T-helper 2 cell treated with Interferon-gamma antibody and Interleukin-4, amounts not matched to agents 5 μg/mL and 100 μg/mL, for 36 hours (primary cell): ENCODE results near the gene DLGAP4.

Experiments used
- DNase-seq: peaks from one replicate; pipeline ENCODE4 v3.0.0; 2021; ENCODE audit warnings: low spot score
- H3K27ac Mint-ChIP-seq: one replicate; pipeline ENCODE4 v1.8.0; 2021; ENCODE audit warnings: mild to moderate bottlenecking, mixed read lengths
- H3K27me3 Mint-ChIP-seq: one replicate; pipeline ENCODE4 v1.8.0; 2021; ENCODE audit warnings: low read depth, mixed read lengths
- H3K36me3 Mint-ChIP-seq: one replicate; pipeline ENCODE4 v1.8.0; 2021; ENCODE audit warnings: low read depth, mixed read lengths
- H3K4me1 Mint-ChIP-seq: one replicate; pipeline ENCODE4 v1.8.0; 2021; ENCODE audit warnings: low read depth, mixed read lengths
- H3K4me3 Mint-ChIP-seq: one replicate; pipeline ENCODE4 v1.8.0; 2022; ENCODE audit warnings: mild to moderate bottlenecking, moderate library complexity, mixed read lengths
- H3K9me3 Mint-ChIP-seq: one replicate; pipeline ENCODE4 v1.8.0; 2021; ENCODE audit warnings: mixed read lengths

Gene DLGAP4

DNA sequence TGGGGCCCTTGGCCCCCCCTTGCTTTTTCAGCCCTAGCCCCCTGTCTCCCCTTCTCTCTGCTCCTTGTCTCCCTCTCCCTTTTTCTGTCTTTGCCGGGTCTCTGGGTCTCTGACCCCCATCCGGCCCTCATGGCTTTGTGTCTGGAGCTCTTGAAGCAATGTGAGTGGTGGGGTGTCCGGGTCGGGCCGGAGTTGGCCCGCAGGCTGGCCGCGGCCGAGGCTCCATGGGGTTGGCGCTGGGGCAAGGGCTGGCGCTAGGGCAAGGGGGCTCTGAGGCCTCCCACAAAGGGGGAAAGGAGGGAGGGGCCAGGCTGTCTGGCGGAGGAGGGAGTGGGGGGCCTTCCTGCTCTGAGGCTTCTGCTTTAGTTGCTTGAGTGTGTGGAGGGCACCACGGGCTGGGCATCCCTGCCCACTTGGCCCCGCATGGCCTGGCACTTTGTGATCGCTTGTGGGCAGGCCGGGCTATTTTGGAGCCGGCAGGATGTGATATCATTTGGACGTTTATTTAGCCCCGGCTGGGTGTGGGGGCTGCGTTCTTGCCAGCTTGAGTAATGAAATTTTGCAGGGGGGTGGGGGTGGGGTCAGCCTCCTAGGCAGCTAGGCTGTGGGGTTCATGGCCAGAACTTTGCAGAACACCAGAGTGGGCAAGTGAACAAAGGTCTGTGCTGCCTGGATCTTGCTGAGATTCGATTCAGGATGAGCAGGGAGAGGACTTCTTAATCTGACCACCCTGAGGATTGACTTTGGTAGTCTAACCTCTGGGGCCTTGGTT lies 156.5 kb downstream of the DLGAP4 start:
- H3K4me1 Mint-ChIP-seq, result peaks cover 54% of the 10 kb centered on the region
- peak overlapping the region; percentile 92 for H3K4me3 Mint-ChIP-seq
- H3K27ac Mint-ChIP-seq, result peak overlapping the region; percentile 86
- H3K9me3 Mint-ChIP-seq, result no peaks in the 10 kb centered on the region
- DNase-seq, result no peak
- H3K27me3 Mint-ChIP-seq, result no peaks in the 10 kb centered on the region
- H3K36me3 Mint-ChIP-seq, result peaks cover 1% of the 10 kb centered on the region

DNA sequence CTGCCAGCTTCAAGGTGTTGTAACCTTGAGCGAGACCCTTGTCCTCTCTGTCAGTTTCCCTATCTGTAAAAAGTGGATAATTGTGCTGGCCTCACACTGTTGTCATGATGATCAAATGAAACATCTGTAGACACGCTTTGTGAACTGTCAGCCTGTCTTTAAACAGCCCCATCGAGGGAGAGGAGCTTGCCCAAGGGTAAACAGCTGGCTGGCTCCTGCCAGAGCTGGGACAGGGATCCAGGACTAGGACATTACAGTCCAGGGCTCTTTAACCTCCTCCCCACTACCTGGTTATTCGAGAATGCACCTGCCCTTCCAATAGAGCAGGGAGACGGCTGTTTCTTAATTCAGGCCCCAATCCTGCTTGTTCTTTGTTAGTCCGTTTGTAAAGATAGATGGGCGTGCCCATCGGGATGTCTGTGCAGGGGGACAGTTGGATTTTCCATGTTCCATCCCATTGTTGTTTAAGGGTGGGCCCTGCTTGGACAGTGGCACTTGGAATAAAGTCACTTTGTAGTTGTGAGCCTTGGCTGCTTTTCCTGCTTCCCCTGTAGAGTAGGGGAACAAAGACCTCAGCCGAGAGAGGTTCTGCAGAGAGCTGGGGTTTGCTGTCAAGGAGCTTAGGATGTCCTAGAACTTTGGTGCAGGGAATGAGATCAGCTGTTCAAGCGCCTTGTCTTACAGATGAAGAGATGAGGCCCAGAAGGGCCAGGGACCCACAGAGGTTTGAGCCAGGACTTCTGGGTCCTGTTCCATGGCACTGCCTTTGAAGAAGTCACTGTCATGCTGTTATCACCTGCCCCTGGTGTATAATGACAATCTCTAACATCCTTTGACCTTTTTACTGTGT lies 157.3 kb downstream of the DLGAP4 start:
- Mint-ChIP-seq H3K27me3 (no peaks in the 10 kb centered on the region), H3K9me3 (no peaks in the 10 kb centered on the region), H3K4me3 (peak overlapping the region; percentile 92), H3K27ac (peak overlapping the region; percentile 86), H3K36me3 (peaks cover 1% of the 10 kb centered on the region), H3K4me1 (peaks cover 54% of the 10 kb centered on the region)
- no peak for DNase-seq

- H3K9me3 Mint-ChIP-seq, result no peaks in the 10 kb centered on the region
- H3K4me3 Mint-ChIP-seq, result peak overlapping the region; percentile 84
- H3K27ac Mint-ChIP-seq, result peak overlapping the region; percentile 88
- H3K36me3 Mint-ChIP-seq, result peaks cover 1% of the 10 kb centered on the region
- peaks cover 58% of the 10 kb centered on the region for H3K4me1 Mint-ChIP-seq
- H3K27me3 Mint-ChIP-seq, result no peaks in the 10 kb centered on the region
- DNase-seq, result peak; percentile 60
Observed at GRCh38 chr20:36465109-36466080, 159.3 kb downstream of the DLGAP4 start.

DNA sequence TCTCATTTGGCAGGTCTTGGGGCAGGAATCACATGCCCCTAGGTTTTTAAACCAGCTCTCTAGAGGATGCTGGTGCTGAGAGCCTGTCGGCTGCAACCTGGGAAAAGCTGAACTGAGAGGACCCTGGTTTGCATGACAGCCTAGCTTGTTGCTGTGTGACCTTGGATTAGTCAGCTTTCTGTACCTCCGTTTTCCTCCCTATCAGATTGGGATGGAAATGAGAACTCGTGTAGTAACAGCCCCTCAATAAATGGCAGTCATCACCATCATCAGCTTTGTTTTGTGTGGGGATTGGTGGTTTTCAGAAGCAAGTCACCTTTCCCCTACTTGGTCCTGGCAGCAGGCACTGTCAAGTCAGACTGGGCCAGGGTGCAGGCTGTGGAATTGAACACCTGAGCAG lies 159.9 kb downstream of the DLGAP4 start:
- Mint-ChIP-seq H3K36me3 (peaks cover 1% of the 10 kb centered on the region), H3K9me3 (no peaks in the 10 kb centered on the region), H3K4me1 (peaks cover 60% of the 10 kb centered on the region), H3K27me3 (no peaks in the 10 kb centered on the region), H3K4me3 (peak overlapping the region; percentile 84), H3K27ac (peak overlapping the region; percentile 88)
- peak; percentile 23 for DNase-seq

GRCh38 chr20:36467076-36467999 lies 161.2 kb downstream of the DLGAP4 start:
- H3K4me3 Mint-ChIP-seq, result peak overlapping the region; percentile 84
- H3K27me3 Mint-ChIP-seq, result no peaks in the 10 kb centered on the region
- peak overlapping the region; percentile 88 for H3K27ac Mint-ChIP-seq
- no peak for DNase-seq
- H3K4me1 Mint-ChIP-seq, result peaks cover 59% of the 10 kb centered on the region
- no peaks in the 10 kb centered on the region for H3K9me3 Mint-ChIP-seq
- H3K36me3 Mint-ChIP-seq, result peaks cover 1% of the 10 kb centered on the region

- Mint-ChIP-seq H3K4me1 (peaks cover 57% of the 10 kb centered on the region), H3K9me3 (no peaks in the 10 kb centered on the region), H3K27ac (peak overlapping the region; percentile 58), H3K4me3 (no peak overlapping the region), H3K36me3 (no peaks in the 10 kb centered on the region), H3K27me3 (no peaks in the 10 kb centered on the region)
- DNase-seq, result no peak
Observed at GRCh38 chr20:36468149-36469000, 162.2 kb downstream of the DLGAP4 start.

GRCh38 chr20:36469973-36470372 lies 163.8 kb downstream of the DLGAP4 start:
- Mint-ChIP-seq H3K9me3 (no peaks in the 10 kb centered on the region), H3K4me3 (no peak overlapping the region), H3K27ac (no peak overlapping the region), H3K4me1 (peaks cover 57% of the 10 kb centered on the region), H3K36me3 (no peaks in the 10 kb centered on the region), H3K27me3 (no peaks in the 10 kb centered on the region)
- no peak for DNase-seq

- peak overlapping the region; percentile 71 for H3K4me3 Mint-ChIP-seq
- peaks cover 38% of the 10 kb centered on the region for H3K4me1 Mint-ChIP-seq
- H3K9me3 Mint-ChIP-seq, result no peaks in the 10 kb centered on the region
- DNase-seq, result no peak
- H3K36me3 Mint-ChIP-seq, result no peaks in the 10 kb centered on the region
- H3K27ac Mint-ChIP-seq, result peak overlapping the region; percentile 79
- H3K27me3 Mint-ChIP-seq, result no peaks in the 10 kb centered on the region
Observed at GRCh38 chr20:36471885-36472636, 165.9 kb downstream of the DLGAP4 start.

DNA sequence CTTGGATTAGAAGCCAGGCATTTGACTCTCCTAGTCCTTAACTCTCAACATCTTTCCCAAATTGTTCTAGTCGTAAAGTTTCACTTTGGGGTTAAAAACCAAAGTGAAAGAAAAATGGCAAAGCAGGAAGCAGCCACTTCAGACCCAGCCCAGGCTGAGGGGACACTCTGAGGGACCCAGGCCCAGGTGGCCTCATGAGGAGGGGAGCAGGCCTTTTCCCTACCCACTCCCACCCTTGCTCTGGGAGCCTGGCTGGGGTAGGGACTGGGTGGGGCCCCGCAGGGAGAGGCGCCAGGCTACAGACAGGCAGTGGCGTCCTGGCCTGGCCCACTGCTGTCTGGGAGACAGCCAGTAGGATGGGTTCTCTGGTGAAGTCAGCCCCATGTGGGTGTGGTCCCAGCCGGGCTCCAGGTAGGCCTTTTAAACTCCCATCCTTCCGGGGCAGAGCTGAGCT lies 166.5 kb downstream of the DLGAP4 start:
- Mint-ChIP-seq H3K4me1 (peaks cover 32% of the 10 kb centered on the region), H3K4me3 (peak overlapping the region; percentile 71), H3K9me3 (no peaks in the 10 kb centered on the region), H3K27me3 (no peaks in the 10 kb centered on the region), H3K27ac (peak overlapping the region; percentile 79), H3K36me3 (no peaks in the 10 kb centered on the region)
- no peak for DNase-seq

DNA sequence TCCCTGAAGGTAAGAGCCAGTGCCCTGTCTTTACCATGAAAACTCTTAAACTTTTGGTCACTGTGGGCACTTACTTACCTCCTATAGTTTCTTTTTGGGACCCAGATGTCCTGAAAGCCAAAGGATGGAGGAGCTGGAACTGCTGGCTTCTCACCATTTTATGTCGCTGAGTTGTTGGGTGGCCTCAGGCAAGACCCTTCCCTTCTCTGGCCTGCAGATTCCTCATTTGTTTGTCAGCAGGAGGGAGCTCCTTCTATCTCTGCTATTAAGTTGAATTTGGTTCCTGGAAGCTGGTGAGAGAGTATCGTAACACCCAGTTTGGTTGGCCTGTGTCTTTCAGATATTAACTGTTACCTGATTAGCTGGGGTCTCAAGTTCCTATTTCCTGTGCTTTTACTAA lies 167.0 kb downstream of the DLGAP4 start:
- peak overlapping the region; percentile 79 for H3K27ac Mint-ChIP-seq
- H3K36me3 Mint-ChIP-seq, result no peaks in the 10 kb centered on the region
- no peaks in the 10 kb centered on the region for H3K9me3 Mint-ChIP-seq
- H3K27me3 Mint-ChIP-seq, result no peaks in the 10 kb centered on the region
- peak overlapping the region; percentile 71 for H3K4me3 Mint-ChIP-seq
- peaks cover 32% of the 10 kb centered on the region for H3K4me1 Mint-ChIP-seq
- no peak for DNase-seq

DNA sequence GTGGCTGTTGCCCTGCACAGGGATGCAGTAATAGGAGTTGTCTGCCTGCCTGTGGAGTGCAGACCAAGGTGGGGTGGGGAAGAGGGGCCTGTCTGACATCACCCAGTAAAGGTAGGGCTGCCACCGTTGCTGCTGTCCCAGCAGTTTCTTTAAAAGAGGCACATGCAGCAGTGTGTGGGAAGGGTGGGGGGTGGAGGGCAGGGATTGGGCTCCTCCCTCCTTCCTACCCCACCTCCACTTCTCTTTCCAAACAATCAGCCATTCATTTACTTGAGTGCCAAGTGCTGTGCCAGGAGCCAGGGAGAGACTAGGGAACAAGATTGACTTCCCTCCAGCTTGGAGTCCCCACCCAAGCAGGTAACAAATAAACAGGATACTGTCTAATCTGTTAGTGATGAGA lies 168.4 kb downstream of the DLGAP4 start:
- Mint-ChIP-seq H3K27ac (no peak overlapping the region), H3K4me1 (peaks cover 30% of the 10 kb centered on the region), H3K27me3 (no peaks in the 10 kb centered on the region), H3K4me3 (no peak overlapping the region), H3K36me3 (no peaks in the 10 kb centered on the region), H3K9me3 (no peaks in the 10 kb centered on the region)
- no peak for DNase-seq
